GDM1 (cell line): ENCODE data around the gene MYEOV.

Experiments used
- DNase-seq: peaks from one replicate; lab custom pipeline; 2025; lab: John Stamatoyannopoulos, UW

Gene MYEOV

DNA sequence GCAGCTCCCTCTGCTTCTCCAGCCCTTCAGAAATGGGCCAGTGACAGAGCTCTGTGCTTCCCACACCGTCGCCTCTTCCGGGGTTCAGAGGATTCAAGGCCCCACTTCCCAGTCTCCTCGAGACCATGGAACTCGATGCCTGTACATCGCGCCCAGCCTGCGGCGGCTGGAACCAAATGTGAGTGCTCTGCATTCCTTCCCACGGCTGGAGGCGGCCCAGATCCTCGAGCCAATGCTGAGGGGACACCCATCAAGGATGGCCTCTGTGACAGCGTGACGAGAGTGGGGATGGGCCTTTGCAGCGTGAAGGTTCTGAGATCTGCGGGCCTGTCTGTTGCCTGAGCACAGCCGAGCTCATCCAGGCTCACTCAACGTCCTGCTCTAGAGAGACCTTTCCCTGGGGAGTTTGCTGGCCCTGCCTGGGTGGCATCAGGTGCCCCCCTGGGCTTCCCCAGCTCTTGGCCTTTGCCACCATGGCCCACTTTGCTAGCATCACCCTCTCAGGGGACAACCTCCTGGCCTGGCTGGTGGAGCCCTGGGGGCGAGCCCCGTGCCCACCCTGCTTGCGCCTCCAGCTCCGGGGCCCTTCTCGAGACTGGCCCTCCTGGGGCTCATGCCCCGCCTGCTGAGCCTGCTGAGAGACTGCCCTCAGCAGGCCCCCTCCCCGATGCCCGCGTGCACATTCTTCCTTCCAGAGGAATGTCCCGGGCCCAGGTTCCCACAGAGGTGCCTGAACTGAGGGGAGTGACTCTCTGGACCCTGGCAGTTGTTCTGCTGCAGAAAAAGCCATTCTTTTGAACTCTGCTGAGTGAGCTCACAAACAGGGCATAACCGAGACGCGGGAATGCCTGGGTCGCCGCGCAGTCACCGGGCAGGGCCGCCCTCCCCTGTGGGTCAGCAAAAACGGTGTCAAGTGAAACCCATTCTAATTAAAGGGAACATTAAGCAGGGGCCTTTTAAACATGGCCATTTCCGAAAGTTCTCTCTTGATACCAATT, 7.3 kb upstream of the MYEOV start:
- DNase-seq = no peak

DNA sequence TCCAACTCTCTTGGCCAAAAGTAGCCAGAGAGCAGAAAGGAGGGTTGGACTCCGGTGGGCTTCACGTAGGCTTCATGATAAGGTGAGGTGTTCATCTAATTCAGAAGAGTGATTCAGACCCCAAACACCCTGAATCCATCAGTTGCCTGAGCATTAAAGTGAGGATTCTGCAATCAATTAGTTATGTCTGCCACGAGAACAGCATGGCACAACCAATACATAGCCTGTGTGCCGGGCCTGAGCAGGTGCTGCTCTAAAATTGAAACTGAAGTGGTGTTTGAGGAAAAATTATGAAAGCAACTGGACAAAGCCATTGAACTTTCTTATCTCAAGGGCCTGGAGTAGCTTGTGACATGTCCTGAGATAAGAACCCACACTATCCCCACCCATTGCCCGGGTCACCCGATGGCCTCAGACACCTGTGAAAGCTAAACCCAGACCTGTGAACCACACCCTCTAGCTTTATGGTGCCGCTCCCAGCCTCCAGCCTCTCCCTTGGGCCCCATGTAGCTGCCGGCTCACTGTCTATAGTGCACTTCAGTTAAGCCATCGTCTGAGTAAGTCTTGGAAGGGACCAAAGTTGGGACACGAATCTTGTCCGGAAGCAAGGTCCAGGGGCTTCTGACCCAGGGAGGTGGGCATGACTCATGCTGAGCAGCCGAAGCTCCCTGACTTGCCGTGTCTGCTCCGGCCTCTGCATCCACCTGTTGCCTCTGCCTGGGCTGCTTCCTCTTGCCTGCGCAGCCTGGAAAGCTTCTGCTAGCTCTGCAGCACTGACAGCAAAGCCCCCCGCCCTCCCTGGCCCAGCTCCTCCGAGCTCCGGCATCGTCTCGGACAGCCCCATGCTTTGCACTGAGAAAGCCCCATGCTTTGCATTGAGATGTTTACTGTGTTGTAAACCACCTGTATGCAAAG, 5.7 kb upstream of the MYEOV start:
- DNase-seq = no peak

DNA sequence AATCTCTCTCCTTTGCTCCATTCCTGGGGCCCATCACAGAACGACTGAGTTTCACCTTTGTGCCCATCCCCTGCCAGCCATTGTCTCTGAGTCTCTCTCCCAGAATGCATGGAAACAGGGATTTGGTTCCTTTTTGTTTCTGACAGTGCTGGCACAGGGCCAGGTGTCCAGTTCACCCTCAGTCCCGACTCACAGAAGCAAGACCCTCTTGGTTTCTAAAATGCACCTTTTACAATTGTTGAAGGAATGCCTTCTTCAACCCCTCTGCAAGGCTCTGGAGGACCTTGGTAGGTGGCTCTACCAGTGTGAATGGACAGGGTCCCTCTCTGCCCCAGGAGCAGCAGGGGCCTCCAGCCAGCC, 5.1 kb upstream of the MYEOV start:
- DNase-seq = no peak

DNA sequence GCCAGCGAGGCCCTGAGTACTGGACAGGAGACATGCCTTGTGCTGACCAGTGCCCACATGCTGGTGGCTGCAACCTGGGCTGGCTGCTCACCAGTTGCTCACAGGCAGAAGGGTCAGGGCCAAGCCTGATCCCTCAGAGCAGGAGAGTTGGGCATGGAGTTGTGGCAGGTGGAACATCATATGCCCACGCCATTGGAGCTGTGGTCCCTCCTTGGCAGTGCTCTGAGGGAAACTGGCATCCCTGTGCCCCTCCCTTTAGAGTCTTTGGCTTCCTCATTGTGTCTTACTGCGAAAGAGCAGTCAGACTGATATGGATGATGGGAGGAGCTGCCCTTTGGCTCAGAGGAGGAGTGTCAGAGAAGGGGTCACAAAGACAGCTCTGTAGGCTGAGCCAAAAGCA, 3.1 kb upstream of the MYEOV start:
- no peak for DNase-seq

DNA sequence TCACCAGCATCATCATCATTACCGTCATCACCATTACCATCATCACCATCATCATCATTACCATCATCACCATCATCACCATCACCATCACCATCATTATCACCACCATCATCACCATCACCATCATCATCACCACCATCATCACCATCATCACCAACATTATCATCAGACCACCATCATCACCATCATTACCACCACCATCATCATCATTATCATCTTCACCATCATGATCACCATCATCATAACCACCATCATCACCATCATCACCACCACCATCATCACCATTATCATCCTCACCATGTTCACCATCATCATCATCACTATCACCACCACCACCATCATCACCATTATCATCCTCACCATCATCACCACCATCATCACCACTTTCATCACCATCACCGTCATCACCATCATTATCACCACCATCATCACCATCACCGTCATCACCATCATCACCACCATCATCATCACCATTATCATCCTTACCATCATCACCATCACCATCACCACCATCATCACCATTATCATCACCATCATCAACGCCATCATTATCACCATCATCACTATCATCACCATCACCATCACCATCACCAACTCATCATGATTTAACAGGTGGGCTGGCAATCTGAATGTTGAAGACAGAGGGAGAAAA, 2.4 kb upstream of the MYEOV start:
- DNase-seq = no peak

DNA sequence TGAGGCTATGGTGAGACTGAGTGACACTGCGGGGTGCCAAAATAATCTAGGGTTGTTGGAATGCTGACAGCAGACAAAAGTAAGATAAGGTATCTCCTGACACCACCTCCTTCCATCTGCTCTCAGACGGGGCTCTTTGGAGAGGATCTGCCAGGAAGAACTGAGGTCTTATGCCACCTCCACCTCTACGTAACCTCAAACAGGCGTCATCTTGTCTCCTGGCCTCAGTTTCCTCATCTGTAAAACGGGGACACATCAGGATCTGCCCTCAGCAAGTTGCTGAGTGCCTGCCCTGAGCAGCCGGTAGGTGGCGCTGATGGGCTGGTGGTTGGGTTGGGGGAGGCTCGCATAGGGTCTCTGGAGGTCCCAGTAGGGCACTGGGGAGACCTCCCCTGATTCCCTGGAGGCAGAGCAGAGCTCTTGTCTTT, 1.7 kb upstream of the MYEOV start:
- peak; percentile 44 for DNase-seq

DNA sequence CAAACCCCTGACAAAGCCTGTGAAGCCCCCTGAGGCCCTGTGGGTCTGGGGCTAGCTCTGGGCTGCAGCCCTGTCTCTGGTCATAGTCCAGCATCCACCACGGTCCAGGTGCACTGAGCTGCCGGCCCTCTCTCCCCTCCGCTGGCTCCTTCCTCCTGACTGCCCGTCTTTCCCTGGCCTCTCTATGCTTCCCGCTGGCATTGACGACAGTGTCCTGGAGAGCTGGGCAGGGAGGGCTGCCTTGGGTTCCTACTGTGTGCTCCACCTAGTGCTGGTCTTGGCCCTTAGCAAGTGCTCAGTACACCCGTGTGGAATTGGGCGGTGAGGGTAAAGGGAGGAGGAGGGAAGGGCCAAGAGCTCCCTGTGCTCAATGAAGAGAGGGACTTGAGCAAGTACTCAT, 868 bp upstream of the MYEOV start:
- no peak for DNase-seq

DNA sequence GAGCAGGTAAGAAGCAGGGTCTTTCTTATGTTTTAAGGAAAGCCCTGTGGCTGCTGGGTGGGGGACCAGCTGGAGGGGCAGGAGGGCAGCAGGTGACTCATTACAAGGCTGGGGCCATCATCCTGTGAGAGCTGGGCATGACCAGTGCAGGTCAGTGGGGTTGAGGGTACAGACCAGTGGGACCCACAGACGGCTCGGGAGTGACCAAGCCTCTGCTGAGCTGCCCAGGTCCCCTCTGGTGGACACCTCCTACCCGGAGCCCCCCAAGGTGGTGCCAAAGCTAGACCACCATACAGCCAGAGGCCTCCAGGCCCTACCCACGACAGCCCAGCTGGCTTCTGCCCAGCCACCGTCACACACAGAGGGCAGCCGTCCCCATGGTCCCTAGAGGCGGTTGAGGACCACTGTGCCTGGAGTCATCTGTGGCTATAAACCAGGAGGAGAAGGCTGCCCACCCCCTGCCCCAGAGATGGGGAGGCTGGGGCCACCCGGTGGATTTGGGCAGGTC, 670 bp downstream of the MYEOV start:
- no peak for DNase-seq

DNA sequence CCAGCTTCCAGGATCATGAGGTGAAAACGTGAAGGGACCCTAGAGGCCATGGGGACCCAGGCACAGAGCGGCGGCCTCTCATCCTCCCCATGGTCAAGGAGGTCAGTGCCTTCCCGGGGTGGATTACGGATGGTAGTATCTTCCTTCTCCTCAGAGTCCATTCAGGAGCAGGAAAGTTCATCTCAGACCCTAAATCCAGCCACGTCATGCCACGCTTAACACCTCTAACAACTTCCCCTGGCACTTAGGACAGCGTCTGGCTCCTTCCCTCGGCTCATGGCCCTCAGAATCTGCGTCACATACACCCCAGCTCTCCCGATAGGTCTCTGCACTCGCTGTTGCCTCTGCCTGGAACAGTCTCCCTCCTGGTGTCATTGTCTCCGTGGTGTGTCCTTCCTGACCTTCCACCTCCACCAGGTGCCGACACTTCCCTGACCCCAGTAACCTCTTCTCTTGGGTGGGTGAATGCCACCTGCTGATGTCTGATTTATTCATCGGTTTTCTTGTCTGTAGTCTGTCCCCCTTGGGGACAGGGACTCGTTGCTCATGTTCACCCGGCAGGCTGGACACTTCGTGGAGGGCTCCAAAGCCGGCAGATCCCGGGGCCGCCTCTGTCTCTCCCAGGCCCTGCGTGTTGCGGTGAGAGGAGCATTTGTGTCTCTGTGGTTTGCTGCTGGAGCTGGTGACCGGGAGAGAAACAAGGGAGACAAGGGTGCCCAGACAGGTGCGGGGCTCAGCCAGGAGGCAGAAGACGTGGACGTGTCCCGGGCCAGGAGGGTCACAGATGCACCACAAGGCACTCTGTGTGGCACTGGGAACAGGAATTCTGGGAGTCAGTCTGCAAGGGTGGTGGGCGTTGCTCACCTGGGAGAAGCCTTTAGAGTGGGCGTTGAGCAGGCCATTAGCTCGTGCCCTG, 1.4 kb downstream of the MYEOV start:
- no peak for DNase-seq

DNA sequence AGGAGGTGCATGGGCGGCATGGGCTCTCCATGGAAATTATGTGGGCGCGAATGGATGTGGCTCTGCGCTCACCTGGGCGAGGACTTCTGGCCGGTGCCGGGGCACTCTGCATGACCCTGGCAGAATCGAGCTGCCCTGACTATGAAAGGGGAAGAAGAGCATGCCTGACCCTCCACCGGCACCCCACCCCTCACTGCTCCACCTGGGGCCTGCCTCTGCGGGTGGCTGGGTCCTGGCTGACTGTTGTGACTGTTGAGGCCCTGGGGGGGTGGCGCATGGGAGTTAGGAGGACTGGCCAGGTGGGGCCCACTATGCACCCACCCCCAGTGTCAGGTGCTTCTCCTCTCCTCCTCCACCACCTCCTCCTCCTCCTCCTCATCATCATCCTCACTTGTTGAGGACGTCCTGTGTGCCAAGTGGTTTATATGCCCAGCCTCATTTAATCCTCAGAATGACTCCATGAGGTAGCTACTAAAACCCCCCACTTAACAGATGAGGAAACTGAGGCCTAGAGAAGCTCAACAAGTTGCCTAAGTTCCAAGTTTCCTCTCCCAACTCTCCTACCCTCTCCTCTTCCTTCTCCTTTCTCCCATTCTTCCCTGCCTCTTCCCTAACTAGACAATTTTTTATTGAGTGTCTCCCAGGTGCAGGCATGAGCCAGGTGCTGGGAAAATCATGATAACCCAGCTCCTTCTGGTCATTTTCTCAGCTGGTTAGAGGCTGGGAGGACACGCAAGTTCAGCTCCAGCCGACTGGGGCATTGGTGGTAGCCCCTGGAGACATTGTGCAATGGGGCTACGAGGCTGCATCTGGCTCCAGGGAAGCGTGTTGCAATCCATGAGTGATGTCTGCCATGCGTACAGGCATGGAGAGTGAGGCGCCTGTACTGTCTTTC, 2.3 kb downstream of the MYEOV start:
- DNase-seq = no peak

DNA sequence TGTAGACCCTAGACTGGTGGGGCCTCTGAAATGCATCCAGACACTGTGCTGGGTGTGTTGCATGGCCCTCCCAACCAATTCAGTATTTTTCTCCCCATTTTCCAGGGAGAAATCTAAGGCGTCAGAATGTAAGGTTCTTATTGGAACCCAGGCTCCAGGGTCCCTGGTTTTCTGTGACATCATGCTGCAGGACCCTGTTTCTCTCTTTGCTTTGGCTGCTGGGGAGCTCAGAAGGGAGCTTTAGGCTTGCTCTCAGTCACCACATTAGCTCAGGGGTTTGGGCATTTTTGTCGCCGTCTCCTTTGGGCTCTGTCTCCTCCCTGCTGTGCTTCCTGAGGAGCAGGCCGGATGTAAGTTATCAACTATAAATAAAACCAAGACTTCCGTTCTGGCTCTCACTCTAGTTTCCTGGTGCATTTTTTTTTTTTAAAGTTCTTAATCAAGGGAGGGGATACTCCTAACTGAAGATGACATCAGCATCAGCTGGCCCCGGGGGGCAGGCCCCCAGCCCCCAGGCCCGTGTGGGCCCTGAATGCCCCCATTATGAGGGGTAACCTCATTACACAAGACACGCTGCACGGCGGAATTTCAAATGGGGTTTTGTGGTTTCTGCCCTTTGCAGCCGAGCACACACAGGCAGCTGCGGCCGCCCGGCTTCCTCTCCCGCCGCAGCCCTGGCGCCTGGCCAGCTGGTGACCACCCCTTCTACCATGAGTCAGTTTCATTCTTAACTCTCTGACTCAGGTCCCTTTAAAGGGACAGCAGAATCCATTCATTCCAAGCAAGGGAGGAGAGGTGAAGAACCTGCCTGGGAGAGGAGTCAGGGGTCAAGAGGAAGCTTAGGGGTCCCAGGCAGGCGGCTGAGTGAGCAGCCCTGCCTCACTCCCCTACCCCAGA, 3.2 kb downstream of the MYEOV start:
- peak; percentile 97 for DNase-seq

DNA sequence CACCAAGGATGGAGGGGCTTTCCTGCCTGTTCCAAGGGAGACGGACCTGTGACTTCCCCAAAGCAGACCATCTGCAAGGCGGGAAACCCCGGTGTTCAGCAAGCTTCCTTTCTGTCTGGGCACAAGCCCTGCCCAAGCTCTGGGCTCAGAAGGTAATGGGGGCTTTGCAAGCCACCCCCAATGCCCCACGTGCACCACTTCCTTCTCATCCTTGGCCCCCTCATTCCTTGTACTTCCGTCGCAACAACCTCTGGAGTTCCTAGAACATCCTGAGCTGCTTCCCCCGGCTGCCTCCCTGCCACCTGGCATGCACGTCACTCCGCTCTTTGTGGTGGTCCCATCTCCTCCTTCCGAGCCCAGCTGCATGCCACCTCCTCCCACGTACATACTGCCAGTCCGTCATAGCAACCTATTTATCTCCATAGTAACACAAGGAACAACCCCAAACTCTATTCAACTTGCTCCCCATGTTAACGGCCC, 3.9 kb downstream of the MYEOV start:
- peak; percentile 85 for DNase-seq

DNA sequence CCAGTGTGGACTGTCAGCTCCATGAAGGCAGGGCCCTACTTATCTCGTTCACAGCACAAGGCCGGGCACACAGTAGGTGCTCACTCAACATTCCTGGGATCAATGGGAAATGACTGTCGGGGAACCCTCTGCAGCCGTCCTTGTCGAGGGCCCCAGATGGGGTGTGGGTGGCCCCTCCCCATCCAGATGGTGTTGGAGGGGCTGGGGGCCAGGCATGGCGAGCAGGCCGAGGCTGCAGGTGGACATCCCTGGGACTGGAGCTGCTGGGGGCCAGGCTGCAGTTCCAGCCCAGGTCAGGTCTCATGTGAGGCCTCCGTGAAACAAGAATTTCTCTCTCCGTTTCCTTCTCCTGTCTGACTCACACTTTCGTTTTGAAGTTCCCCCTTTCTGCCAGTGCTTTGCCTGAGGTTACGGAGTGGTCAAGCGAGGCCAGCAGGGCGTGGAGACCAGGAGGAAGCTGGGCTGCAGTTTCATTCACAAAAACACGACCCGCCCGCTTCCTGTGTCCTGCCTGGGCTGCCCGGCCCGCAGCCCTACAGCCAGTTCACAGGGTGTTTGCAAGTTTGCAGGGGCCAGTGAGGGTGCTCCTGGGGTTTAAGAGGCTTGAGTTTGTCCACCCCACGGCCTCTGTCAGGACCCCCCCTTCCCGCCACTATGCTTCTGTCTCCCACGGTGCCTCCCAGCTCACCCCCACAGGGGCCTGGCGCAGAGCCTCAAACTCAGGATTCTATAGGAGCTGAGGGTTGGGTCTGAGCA, 4.5 kb downstream of the MYEOV start:
- DNase-seq = peak; percentile 50

DNA sequence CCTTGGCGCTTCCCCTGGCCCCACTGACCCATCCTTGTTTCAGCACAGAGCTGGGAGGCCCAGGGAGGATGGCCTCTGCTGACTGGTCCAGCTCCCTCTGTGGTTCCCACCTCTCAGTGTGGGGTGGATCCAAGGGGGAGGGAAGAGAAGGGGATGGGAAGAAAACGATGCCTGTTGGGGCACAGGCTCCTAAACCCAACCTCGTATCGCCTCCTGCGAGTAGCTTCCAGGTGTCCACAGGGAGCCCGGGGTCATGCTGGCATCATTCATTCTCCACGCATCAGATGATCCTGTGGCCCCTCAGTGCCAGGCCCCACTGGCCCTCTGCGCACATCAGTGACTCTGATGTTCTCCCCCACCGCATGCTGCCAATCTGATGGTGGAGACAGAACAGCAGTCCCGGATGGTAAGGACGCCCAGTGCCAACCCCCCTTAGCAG, 5.1 kb downstream of the MYEOV start:
- DNase-seq = no peak

DNA sequence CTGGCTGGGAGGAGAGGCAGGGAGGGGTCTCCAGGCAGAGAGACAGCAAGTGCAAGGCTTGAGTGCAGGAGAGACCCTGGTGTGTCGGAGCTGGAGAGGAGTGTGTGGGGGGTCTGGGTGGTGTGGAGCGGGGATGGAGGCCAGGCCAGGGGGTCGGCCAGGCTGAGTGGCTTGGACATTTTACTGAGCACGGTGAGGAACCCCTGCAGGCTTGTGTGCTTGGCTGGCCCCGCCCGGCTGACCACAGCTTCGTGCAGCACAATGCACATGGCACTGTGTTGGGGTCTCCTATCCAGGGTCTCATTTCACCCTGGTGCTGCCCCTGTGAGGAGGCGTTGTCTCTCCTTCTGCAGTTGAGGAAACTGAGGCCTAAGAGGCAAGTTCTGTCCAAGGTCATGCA, 5.6 kb downstream of the MYEOV start:
- DNase-seq = no peak

DNA sequence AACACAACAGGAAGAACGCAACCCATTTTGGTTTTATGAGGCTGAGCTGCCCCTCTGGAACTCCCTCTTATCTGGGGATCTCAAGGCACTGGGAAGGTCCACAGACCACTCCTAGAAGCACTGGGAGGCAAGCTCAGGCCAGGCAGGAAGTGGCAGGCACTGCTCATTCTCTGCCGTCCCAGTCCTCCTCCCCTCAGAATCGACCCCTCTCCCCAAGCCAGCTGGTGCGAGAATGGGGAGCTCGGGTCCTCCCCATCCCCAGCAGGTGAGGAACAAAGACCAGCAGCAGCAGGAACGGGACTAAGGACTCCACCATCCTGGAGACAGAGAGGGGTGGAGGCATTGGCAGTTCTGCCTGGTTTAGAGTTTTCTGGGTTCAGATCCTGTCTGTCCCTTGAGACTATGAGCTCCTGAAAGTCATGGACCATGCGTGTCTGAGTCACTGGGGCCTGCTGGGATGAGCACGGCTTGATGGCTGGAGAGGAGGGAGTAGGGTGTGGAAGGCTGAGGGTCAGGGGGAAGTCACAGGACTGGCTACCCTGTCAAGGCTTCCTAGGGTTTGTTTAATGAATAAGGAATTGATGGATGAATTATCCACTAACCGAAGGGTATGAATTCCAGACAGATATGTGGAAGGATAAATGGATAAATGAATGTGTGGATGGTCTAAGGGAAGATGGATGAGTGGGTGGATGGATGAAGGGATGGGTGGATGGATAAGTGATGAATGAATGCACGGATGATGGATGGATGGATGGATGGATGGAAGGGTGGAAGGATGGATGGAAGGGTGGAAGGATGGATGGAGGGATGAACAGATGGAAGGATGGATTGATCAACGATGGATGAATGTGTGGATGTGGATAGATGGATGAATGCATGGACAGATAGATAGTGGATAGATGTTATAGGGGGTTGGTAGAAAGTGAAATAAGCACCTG, 6.4 kb downstream of the MYEOV start:
- DNase-seq = no peak

DNA sequence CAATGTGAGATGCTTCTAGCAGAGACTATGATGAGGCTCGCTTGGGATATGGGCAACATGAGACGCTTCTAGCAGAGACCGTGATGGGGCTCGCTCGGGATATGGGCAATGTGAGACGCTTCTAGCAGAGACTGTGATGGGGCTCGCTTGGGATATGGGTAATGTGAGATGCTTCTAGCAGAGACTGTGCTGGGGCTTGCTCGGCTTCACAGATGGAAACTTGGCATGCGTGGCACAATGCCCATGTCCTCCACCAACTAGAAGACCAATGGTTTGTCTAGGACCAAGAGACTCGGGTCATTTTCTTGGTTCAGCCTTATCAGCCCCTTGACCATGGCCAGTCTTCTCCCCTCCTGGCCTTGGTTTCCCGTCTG, 7.1 kb downstream of the MYEOV start:
- DNase-seq = no peak
